GM06990 (cell line): Measurements from ENCODE around the gene MTCH2.

Source experiments
- DNase-seq: peaks from one replicate; pipeline ENCODE4 v3.0.0-alpha.2; 2011; ENCODE audit not compliant: insufficient read length; ENCODE audit errors: extremely low read depth
- H3K27me3 ChIP-seq: replicated peaks from 2 replicates; pipeline ENCODE4 v1.6.0; 2011; ENCODE audit warnings: low read length; ENCODE audit not compliant: control insufficient read depth, insufficient read depth
- H3K36me3 ChIP-seq: 2 replicates; pipeline ENCODE4 v1.5.1; 2011; ENCODE audit warnings: low read length; ENCODE audit not compliant: control insufficient read depth, insufficient read depth
- H3K4me3 ChIP-seq: replicated peaks from 2 replicates; pipeline ENCODE4 v1.5.1; 2011; ENCODE audit warnings: low read depth, mild to moderate bottlenecking, control low read depth, low read length
- CTCF ChIP-seq: IDR thresholded peaks from 2 replicates; pipeline ENCODE4 v1.5.1; 2011; ENCODE audit warnings: low read length, control low read depth, mild to moderate bottlenecking, inconsistent platforms; ENCODE audit not compliant: insufficient read depth, poor library complexity, severe bottlenecking

Gene MTCH2

DNA sequence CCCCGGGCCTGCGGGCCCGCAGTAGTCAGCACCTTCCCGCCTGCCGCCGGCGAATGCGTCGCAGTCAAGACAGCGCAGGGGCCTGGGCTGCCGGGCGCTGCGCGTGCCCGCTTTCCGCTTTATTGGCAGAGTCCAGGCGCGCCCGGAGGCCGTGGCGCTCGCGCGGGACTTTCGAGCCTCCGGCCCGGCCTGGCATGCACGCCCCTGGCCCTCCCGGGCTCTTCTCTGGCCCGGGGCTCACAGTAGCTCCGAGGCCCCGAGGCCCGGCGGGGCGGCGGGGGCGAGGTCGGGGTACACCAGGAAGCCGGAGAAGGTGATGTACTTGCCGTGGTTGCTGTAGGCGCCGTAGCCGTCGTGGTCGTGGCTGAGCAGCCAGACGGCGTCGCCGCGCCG is 52.8 kb downstream of the MTCH2 start:
- no peaks in the 10 kb centered on the region; the same call in 1 of the 2 replicates for H3K36me3 ChIP-seq

GRCh38 chr11:47589118-47589517 is 53.2 kb downstream of the MTCH2 start:
- H3K27me3 ChIP-seq, result no peaks in the 10 kb centered on the region; the same call in 1 of the 2 replicates
- no peak overlapping the region for H3K4me3 ChIP-seq
- no peak for DNase-seq
- H3K36me3 ChIP-seq, result peaks cover under 1% of the 10 kb centered on the region
- no peak for TF ChIP-seq CTCF

More for the DNA sequence above, 52.8 kb downstream of the MTCH2 start:
- Histone ChIP-seq H3K4me3 (no peak overlapping the region), H3K27me3 (no peaks in the 10 kb centered on the region; the same call in 1 of the 2 replicates)
- no peak for TF ChIP-seq CTCF
- no peak for DNase-seq

DNA sequence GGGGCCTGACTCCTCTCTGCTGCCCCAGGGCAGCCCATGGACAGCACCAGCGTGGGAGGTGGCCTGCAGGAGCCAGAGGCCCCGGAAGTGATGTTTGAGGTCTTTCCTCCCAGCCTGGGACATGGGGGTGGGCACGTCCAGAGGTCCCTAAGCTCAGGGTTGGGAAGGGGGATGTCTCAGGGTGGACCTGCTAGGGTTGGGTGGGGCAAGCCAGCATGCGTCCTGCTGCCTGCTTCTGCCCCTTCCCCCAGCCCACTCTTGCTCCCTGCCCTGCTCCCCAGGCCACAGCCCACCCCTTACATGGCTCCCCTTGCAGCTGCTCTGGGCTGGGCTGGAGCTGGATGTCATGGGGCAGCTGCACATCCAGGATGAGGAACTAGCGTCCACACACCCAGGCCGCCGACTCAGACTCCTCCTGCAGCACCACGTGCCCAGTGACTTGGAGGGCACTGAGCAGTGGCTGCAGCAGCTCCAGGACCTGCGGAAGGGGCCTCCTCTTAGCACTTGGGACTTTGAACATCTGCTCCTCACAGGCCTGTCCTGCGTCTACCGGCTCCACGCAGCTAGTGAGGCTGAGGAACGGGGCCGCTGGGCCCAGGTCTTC is 54.5 kb downstream of the MTCH2 start:
- H3K4me3 ChIP-seq, result no peak overlapping the region
- DNase-seq, result no peak

DNA sequence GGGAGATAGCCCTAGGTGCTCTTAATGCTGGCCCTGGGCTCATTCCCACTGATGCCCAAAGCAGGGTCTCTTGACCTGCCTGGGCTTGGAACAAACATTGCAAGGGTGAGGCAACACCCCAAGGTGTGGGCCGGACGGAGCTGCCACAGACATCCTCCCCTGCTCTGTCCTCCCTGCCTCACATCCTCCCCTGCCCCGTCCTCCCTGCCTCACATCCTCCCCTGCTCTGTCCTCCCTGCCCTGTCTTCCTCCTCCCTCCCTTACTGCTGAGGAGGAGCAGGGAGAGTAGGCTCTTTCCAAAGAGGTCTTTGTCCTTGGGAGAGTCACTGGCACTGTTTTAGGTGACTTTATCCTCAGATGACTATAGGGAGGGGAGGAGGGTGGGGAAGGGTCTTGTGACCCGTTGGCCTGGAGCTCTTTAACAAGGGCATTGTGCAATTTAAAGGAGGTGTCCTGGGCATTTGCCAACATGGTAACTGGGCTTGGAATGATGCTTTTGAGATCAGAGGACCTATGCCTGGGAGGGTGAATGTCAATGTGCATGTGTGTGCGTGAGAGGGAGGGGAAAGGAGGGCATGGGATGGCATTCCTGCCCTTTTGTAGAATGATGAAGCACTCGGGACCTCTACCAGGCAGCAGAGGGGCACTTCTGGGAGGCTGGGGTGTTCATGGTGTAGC is 55.2 kb downstream of the MTCH2 start:
- no peak for DNase-seq
- peaks cover 17% of the 10 kb centered on the region for H3K36me3 ChIP-seq
- H3K27me3 ChIP-seq, result no peaks in the 10 kb centered on the region
- H3K4me3 ChIP-seq, result no peak overlapping the region
- no peak for TF ChIP-seq CTCF

More for the DNA sequence above, 54.5 kb downstream of the MTCH2 start:
- Histone ChIP-seq H3K27me3 (no peaks in the 10 kb centered on the region), H3K36me3 (peaks cover 12% of the 10 kb centered on the region)
- TF ChIP-seq CTCF, result no peak

DNA sequence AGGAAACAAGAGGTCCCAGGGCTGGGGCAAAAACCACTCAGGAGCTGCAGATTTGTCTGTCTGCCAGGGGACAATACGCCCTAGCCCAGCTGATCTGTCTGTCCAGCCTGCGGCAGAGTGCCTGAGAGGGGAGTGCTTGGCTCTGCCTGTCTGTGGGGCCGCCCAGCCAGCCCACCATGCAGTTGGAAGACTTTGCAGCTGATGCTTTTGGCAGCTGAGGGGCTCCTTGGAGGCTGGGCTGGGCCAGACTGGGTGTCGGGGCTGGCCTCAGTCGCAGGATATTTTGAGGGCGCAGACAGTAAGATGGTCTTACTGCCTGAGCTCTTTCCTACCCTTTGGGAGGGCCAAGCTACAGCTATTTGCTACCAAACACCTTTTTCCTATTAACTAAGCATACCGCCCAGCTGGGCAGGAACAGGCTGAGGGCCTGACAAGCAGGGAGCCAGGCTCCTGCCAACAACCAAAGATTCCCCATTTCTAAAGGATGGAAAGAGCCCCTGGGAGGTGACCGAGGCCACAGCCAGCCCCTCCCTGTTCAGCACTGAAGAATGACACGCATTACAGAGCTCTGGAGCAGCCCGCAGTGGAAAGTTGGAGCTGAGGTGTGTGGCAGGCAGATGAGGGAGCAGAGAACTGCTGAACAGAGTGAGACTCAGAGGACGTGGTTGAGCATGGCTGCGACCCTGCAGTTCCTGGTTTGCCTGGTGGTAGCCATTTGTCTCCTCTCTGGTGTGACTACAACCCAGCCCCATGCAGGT is 56.1 kb downstream of the MTCH2 start, which contains the start of gene FAM180B:
Gene FAM180B (plus strand): TSS at position 581 of the 758 bp plus-strand sequence. CDS start 91 bp downstream, at position 672.
- no peak for TF ChIP-seq CTCF
- Histone ChIP-seq H3K27me3 (no peaks in the 10 kb centered on the region), H3K4me3 (no peak within 1 kb of the TSS), H3K36me3 (peaks cover 23% of the 10 kb centered on the region)
- no peak for DNase-seq
